LoVo (cell line): ENCODE results near the gene WIPF3.
"Not testable (repeated sequence)": the region's sequence is repeated elsewhere in the genome, so short reads cannot be mapped to it uniquely, and the experiment has no call there.

Source experiments
- DNase-seq: peaks from one replicate; pipeline ENCODE4 v3.0.0-alpha.2; 2016; ENCODE audit warnings: low spot score

WIPF3 gene

DNA sequence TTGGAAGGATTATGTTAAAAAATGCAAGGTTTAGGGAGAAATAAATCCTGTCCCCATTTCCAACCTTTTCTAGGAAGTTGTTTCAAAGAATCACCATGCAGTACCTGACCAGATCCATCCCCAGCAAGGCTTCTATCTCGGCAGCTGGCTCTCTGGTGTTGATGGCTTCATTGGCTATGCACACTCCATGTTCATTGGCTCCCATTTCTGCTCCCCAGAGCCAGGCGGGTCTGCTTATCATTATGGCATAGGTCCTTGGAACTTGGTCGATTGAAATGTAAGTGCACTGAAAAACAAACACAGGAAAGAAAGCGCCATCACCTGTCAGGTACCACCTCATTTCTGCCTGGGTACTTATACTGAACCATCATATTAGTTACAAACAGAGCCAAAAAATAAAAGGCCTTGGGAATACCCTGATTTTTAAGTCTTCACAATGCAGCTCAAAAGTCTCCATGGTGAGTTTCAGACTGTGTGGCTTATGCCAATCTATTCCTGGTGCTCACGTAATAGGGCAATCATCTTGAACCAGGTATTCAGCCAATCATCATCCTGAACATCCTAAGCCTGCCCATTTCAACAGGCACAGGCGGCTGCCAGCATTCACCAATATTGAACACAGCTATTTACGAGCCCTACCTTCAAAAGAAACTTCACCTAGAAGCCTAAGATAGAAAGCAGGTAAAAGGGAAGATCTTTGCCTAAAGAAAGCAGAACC is 148.9 kb downstream of the WIPF3 start:
- no peak for DNase-seq

DNA sequence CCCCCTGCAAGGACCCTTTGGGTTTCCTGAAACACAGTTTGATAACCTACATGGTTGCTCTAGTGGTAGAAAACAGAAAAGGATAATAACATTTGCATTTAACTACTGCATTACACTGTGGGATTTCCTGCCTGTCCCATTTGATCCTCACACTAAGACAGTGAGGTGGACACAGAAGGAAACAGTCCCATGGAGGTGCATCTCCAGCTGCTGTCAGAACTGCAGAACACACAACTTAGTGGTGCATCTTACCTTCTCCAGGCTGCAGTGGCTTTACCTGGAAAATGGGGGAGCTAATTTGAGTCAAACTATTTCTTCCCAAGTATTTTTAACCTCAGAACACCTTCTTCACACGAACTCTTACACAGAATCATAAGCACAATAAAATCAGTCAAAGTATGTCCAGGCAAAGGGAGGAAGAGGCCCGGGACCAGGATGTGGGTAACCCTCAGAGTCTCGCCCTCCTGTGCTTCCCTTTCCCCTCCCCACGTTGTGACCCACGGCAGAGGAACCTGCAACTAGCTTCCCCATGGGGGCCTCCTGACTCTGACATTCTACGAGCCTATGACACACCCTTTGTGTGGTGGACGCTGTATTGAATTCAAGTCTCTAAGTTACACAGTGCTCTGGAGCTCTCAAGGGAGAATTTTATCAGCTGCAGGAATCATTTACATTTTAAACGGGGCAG is 149.6 kb downstream of the WIPF3 start:
- DNase-seq = no peak

DNA sequence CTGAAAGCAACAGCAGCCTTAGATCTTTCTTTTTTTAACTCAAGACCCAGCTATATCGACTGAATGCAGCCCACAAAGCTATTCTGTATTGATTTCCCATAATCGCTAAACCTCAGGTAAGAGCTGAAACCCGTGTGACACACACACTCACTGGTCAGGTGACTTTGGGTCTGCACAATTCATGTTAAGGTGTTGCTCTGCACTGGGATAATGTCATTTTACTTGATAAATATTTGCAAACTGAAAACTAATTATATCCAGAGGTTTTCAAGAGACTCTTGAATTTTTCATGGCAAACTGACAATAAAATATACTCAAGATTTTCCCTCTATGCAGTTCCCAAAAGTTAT is 150.2 kb downstream of the WIPF3 start:
- no peak for DNase-seq

DNA sequence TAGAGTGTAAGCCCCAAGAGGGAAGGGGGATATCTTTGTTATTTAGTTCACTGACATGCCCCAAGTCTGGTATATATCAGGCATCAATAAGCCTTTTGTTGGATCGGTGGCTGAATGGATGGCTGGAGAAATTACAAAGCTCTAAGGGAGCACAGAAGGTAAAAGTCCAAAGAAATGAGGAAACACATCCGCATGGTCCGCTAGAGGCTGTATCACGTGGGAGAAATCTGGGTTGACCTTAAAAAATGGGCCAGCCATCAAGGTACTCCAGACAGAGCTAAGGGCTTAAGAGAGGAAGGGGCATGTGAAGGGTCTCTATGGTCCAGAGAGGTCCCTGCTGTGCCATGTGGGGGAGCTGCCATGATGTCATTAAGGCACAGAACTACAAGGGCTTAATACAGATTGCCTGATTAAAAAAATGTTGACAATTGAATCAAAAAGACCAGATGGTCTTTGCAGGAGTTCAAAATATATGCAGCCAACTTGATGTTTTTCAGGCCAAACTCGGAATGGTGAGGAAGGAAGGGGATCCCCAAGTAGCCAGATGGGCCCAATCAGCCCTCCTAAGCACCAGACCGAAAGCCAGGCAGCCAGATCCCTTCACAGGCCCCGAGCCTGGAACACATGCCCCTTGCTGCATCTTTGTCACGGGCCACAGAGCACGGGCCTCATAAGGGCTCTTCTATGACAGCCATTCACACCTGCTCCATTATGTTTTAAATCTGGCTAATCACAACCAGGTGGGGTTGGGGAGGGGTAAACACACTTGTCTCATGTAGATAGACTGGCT is 151.4 kb downstream of the WIPF3 start:
- DNase-seq = no peak

DNA sequence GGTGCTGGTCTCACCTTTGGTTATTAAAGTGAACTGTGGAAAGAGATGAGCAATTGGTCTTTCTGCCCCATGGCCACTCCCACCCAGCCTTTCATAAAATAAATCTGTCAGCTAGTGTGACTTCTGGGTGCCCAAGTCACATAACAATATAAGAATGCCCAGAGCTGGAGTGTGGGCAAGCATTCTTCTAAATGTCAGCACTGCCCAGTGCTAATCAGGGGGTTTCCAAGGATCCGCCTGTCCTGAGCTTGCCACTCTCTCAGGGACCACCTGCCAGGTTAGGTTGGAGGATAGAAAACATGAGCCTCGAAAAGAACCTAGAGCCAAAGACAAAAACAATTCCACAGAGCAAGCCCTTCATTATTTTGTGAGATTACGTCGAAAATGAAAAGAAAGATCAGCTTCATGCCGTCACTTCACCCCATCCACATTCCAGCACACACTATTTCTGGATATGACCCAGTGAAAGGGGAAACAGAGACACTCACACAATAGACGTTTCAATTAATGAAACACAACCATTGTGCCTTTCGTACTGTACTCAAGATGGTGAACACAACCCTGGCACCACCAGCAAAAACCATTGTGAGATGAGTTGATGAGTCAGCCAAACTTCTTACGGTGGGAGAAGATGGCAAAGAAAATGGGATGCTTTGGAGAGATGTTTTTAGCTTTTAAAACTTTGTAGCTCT is 152.5 kb downstream of the WIPF3 start:
- no peak for DNase-seq

DNA sequence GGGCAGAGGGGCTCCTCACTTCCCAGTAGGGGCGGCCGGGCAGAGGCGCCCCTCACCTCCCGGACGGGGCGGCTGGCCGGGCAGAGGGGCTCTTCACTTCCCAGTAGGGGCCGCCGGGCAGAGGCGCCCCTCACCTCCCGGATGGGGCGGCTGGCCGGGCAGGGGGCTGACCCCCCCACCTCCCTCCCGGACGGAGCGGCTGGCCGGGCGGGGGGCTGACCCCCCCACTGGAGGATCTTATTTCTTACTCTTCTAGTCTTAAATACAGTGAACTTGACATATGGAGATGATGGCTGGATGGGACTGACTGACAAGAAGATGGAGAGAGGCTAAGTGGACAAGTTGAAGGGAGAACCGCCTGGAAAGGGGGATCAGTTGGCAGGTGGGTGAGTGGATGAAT is 155.3 kb downstream of the WIPF3 start:
- DNase-seq = not testable (repeated sequence)

DNA sequence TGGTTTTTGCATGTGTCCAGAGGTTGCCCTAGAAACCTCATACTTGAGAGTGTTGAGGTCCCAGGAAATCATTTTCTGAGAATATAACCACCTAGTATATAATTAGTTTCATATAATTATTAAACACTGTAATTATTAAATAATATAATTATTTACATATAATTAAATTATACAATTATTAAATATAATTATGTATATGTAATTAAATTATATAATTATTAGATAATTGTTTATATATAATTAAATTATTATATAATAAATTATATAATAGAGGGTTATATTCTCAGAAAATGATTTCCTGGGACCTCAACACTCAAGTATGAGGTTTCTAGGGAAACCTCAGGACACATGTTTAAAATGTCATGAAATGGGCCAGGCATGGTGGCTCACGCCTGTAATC is 155.7 kb downstream of the WIPF3 start:
- no peak for DNase-seq

DNA sequence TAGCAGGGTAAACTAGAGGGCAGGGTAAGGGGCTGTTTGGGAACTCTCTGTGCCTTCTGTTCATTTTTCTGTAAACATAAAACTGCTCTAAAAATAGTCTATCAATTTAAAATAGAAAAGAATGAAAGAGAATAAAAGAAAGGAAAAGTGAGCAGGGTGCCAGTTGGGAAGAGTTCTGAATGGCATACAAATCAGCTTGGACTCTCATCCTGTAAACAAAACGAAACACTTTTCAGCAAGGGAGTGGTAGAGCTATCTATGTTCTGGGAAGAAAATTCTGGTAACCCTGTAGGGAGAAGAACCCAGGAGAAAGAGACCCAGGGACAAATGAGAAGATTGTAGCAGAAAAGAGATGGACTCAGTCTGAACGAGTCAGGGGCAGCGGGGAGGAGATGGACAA is 158.7 kb downstream of the WIPF3 start:
- DNase-seq = no peak
